HL-60 (cell line): Measurements from ENCODE around the gene RAI1.

ENCODE experiments used
- DNase-seq, 2 experiments: peaks; one replicate each; pipeline ENCODE4 v3.0.0-alpha.2; 2010 to 2020; ENCODE audit warnings: low read depth in 1 of 2, low spot score in 1 of 2
- H3K27ac ChIP-seq: fragments of 250-450 bp; sonication (Bioruptor Pico); replicated peaks from 2 replicates; pipeline ENCODE4 v1.5.1; 2020; ENCODE audit warnings: mild to moderate bottlenecking, moderate library complexity
- H3K27me3 ChIP-seq: fragments of 250-450 bp; sonication (Bioruptor Pico); 2 replicates; pipeline ENCODE4 v1.5.1; 2021; ENCODE audit warnings: mild to moderate bottlenecking, moderate library complexity; ENCODE audit not compliant: insufficient read depth, poor library complexity, severe bottlenecking
- H3K4me3 ChIP-seq: replicated peaks from 2 replicates; pipeline ENCODE4 v1.5.1; 2011; ENCODE audit warnings: mild to moderate bottlenecking, control low read depth, low read length; ENCODE audit not compliant: insufficient read depth
- CTCF ChIP-seq: IDR thresholded peaks from one replicate; pipeline ENCODE4 v1.5.1; 2011; ENCODE audit warnings: low read length, control low read depth, inconsistent platforms; ENCODE audit not compliant: insufficient read depth
- GABPA ChIP-seq: IDR thresholded peaks from 2 replicates; pipeline ENCODE4 v1.6.1; 2012; ENCODE audit warnings: low read depth
- POLR2AphosphoS5 ChIP-seq: IDR thresholded peaks from 2 replicates; pipeline ENCODE4 v1.6.1; 2012; ENCODE audit warnings: low read depth
- SPI1 ChIP-seq: IDR thresholded peaks from 2 replicates; pipeline ENCODE4 v1.6.1; 2012; ENCODE audit warnings: low read depth, mild to moderate bottlenecking, borderline replicate concordance
- TF ChIP-seq, protein P1 (sequence below): IDR thresholded peaks from 2 replicates; pipeline ENCODE4 v1.6.1; 2012; ENCODE audit warnings: low read depth; ENCODE audit not compliant: insufficient replicate concordance

RAI1 gene

GRCh38 chr17:17780922-17781590 is 99.8 kb downstream of the RAI1 start:
- H3K27me3 ChIP-seq, result no peaks in the 10 kb centered on the region
- H3K27ac ChIP-seq, result no peak overlapping the region
- no peak for DNase-seq
- TF ChIP-seq, protein P1, sequence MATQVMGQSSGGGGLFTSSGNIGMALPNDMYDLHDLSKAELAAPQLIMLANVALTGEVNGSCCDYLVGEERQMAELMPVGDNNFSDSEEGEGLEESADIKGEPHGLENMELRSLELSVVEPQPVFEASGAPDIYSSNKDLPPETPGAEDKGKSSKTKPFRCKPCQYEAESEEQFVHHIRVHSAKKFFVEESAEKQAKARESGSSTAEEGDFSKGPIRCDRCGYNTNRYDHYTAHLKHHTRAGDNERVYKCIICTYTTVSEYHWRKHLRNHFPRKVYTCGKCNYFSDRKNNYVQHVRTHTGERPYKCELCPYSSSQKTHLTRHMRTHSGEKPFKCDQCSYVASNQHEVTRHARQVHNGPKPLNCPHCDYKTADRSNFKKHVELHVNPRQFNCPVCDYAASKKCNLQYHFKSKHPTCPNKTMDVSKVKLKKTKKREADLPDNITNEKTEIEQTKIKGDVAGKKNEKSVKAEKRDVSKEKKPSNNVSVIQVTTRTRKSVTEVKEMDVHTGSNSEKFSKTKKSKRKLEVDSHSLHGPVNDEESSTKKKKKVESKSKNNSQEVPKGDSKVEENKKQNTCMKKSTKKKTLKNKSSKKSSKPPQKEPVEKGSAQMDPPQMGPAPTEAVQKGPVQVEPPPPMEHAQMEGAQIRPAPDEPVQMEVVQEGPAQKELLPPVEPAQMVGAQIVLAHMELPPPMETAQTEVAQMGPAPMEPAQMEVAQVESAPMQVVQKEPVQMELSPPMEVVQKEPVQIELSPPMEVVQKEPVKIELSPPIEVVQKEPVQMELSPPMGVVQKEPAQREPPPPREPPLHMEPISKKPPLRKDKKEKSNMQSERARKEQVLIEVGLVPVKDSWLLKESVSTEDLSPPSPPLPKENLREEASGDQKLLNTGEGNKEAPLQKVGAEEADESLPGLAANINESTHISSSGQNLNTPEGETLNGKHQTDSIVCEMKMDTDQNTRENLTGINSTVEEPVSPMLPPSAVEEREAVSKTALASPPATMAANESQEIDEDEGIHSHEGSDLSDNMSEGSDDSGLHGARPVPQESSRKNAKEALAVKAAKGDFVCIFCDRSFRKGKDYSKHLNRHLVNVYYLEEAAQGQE, result no peak
- TF ChIP-seq SPI1, result no peak
- no peak for TF ChIP-seq POLR2AphosphoS5
- no peak for TF ChIP-seq CTCF
- no peak for TF ChIP-seq GABPA
- H3K4me3 ChIP-seq, result no peak overlapping the region

- H3K27ac ChIP-seq, result no peak overlapping the region
Observed at GRCh38 chr17:17781591-17782496, 100.6 kb downstream of the RAI1 start.

More at GRCh38 chr17:17781591-17782496, 100.6 kb downstream of the RAI1 start:
- TF ChIP-seq, protein P1, result no peak
- TF ChIP-seq POLR2AphosphoS5 (no peak), SPI1 (no peak), GABPA (no peak), CTCF (no peak)
- Histone ChIP-seq H3K4me3 (no peak overlapping the region; the same call in 1 of the 2 replicates), H3K27me3 (no peaks in the 10 kb centered on the region)
- no peak for DNase-seq
